IPS DF 4.7 (cell line): Measurements from ENCODE around the gene FBLIM1.

ENCODE experiments used
- DNase-seq: peaks from one replicate; pipeline ENCODE4 v3.0.0-alpha.2; 2013; ENCODE audit warnings: low spot score; ENCODE audit errors: extremely low read depth

The FBLIM1 gene

DNA sequence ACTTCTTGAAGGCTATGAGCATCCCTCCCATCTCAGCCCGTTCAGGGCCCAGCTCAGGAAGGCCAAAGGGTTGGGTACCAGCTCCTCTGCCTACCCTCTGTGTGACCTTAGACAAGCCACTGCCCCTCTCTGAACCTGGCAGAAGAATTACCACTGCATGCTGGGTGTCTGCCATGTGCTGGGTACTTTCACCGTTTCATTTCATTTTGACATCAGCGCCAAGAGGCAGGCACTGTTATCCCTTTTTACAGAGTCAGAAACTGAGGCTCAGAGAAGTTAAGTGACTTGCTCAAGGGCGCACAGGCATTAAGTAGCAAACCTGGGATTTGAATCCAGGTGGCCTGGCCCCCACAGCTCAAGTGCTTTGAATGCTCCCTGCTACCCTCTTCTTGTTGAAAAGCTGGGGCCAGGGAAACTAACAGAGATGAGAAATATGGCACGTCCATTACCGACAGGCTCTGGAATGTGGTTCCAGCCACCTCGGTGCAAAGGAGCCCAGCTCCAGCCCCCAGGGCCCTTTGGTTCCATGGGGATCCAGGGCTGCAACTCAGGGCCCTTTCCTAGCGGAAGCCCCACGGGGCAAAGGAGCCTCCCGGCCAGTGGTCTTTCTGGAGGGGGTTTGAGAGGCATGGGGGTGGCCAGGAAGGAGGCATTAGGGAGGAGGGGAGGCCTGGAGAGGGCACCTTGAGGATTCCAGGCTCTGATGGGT lies 9.8 kb upstream of the FBLIM1 start:
- no peak for DNase-seq

DNA sequence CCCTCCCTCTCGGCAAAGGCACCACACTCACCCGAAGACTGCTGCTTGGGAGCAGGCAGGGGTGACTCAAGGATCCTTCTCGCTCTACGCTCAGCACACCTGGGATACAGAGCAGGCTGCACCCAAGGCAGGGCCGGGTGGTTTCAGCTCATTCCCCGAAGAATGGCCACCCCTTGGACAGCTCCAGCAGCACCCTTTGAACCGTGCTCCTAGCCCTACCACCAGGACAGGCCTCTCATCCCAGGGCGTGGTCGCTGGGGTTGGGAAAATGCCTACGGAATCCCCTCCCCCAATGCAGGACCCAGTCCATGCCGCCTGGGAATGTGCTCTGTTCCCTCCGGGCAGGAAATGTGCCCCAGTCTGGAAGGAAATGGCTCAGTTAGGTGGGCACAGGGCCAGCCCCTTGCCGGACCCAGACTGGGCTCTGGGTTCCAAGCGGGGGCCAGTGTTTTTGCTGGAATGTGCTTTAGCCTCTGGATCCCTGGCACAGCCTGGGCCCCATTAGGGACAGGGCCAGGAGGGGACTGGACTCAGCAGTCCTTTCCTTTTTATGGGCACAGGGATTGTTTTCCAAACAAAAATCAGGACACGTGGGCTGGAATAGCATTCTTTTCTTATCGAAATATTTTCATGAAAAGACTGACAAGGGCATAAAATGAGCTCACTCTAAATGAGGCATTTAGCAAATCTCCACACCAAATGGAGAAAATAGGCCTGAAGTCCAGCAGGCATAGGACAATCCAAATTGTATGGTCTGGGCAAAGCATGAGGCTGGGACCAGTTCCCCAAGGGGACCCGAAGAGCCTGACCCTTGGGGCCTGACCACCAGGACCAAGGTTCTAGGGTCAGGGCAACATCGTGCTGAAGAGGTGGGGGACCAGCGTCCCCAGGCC lies 8.9 kb upstream of the FBLIM1 start:
- no peak for DNase-seq

GRCh38 chr1:15750924-15751323 lies 7.7 kb upstream of the FBLIM1 start:
- DNase-seq: no peak

- DNase-seq: no peak
These were observed 6.9 kb upstream of the FBLIM1 start for GRCh38 chr1:15751717-15752116.

DNA sequence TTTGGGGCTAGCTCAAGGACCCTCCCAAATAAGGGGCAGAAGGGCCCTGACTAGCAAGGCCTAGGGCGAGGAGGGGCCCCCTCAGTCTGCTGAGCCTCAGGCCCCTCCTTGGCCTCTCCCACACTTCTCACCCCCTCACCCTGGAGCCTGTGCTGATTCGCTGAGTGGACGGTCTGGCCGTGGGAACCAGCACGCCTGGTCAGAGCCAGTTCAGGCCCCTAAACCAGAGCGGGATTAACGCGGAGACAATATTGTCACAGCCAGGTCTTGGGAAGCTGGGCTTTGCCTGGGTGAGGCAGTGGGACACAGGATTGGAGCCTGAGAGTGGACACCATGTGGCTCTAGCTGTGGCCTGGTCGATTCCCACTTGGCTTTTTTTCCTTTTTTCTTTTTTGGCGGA lies 4.8 kb upstream of the FBLIM1 start:
- no peak for DNase-seq

GRCh38 chr1:15755021-15755645 lies 3.5 kb upstream of the FBLIM1 start:
- no peak for DNase-seq

DNA sequence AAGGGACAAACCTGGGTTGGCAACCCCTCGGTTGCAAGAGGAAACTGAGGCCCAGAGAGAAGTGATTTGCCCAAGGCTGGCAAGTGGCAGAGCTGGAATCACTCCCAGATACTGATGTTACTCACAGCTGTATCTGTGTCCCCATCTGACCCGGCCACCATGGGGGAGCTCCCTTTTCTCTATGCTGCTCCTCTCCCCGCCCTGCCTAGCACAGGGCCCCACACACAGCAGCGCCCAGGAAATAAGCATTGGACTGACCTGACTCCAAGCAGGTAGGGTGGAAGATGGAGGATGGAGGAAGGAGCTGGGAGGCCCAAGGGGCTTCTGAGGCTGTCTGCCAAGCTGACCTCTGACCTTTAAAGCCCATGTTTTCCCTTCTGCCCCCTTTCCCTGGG lies 3.0 kb upstream of the FBLIM1 start:
- no peak for DNase-seq

- no peak for DNase-seq
These were observed 2.2 kb upstream of the FBLIM1 start for GRCh38 chr1:15756143-15757015.

GRCh38 chr1:15757016-15757543 lies 1.5 kb upstream of the FBLIM1 start:
- no peak for DNase-seq

- no peak for DNase-seq
These were observed 836 bp upstream of the FBLIM1 start for GRCh38 chr1:15757575-15758342.

- DNase-seq: no peak
These were observed 512 bp downstream of the FBLIM1 start for GRCh38 chr1:15758953-15759661.

DNA sequence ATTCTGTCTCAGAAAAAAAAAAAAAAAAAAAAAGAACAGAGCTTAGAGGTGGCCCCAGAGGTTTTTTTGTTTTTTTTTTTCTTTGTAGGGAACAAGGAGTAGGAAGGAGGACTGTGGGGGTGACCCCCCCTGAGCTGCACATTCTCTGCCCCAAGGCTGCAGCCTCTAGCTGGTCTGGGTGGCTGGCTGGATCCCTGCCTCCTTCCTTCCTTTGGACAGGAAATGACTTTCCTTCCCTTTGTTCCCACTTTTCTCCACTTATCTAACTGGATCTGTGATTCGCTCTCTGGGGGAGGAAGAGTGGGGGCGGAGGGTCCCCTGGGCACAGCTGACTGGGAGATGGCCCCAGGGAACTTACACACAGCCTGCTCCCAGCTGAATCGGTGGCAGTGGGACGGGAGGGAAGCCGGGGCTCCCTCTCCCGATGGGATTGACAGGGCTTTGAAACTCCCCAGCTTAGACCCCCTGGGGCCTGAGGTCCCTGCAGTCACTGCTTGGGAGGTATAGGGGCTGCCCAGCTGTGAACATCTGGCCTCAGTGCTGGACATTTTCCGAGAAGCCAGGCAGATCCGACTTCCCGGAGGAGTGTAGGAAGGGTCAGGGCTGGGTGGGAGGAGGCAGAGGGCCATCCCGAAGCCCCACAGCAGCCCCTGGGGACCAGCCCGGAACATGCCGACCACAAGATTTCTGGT lies 2.1 kb downstream of the FBLIM1 start:
- no peak for DNase-seq

DNA sequence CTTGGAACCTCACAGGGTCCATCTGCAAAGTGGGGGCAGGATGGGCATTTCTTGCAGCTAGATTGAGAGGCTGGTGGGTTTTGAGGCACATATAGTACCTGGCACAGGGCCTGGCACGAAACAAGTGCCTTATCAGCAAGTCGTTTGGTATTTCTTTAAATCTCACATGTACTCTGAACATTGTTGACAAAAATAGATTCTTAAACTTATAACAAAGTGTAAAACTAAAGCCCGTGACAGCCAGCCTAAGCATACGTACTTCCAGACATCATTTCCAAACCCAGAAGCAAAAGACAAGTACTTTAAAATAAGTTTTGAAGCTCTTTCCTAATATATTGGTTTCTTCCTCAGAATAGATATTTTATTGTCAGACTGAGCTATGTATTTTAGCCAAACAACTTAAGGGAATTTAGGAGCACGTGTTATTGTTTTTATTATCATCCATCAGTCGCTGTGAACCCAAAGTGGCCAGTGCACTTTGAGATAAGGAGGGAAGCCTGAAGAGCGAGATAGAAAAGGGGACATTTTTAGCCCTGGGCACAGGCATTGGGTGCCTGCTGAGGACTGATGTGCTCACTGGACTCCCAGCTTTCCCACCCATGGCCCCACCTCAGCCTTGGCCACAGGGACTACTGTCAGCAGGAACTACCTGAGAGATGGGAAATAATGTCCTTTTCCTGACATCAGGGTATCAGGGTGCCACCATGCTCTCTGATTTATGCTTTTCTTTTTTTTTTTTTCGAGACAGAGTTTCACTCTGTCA lies 3.0 kb downstream of the FBLIM1 start:
- no peak for DNase-seq

GRCh38 chr1:15762546-15762945 lies 4.0 kb downstream of the FBLIM1 start:
- DNase-seq: no peak

DNA sequence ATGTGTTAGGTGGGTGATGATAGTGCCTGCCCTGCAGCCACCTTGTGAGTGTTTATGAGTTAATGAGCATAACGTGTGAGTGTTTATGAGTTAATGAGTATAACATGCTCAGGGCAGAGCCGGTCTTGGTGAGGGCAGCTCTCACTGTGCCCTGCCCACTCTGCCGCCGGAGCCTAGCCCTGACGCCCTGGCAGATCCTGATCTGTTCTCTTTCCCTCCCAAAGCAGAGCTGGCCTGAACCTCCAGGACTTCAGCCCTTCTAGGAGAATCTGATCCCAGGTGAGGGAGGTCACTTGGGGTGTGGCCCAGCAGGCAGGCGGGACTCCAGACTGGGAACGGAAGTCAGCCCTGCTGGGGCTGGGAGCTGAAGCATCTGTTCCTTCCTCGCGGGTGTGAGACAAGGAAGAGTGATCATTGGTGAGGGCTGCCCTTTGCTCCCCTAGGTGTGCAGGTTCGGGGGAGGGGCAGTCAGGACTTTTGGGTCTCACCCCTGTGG lies 5.7 kb downstream of the FBLIM1 start:
- DNase-seq: no peak

GRCh38 chr1:15764890-15765289 lies 6.3 kb downstream of the FBLIM1 start:
- no peak for DNase-seq

- DNase-seq: no peak
These were observed 7.0 kb downstream of the FBLIM1 start for GRCh38 chr1:15765495-15766194.

- DNase-seq: no peak
These were observed 9.3 kb downstream of the FBLIM1 start for GRCh38 chr1:15767941-15768340.
